Small intestine (tissue), 7 donors: ENCODE data around the gene RCOR1. TPM values are rescaled to one million over a fixed set of nuclear protein-coding genes. Genes with fewer than 3 reads are reported as not detected.

Source experiments
- DNase-seq, 2 donors: peaks; one replicate each; pipeline versions ENCODE4 v3.0.0 to v3.0.0-alpha.2; 2013
- FAIRE-seq: peaks from 2 replicates; lab custom pipeline; 2012; peaks lifted over from hg19 to GRCh38; lab: Jason Lieb, UNC
- H3K27ac ChIP-seq, 3 donors: one replicate each; pipeline ENCODE4 v1.5.1; 2013; ENCODE audit warnings: low read length in 2 of 3, mild to moderate bottlenecking in 2 of 3, control low read depth in 1 of 3, inconsistent platforms in 1 of 3, low read depth in 1 of 3, moderate library complexity in 1 of 3
- H3K27me3 ChIP-seq, 3 donors: one replicate each; pipeline ENCODE4 v1.6.1; 2013; ENCODE audit warnings: low read length in 3 of 3, inconsistent platforms in 1 of 3; ENCODE audit not compliant: control insufficient read depth in 3 of 3, insufficient read depth in 3 of 3
- H3K36me3 ChIP-seq, 3 donors: one replicate each; pipeline ENCODE4 v1.6.1; 2013; ENCODE audit warnings: low read length in 3 of 3, inconsistent platforms in 1 of 3, low read depth in 1 of 3, mild to moderate bottlenecking in 1 of 3, moderate library complexity in 1 of 3; ENCODE audit not compliant: control insufficient read depth in 3 of 3, insufficient read depth in 2 of 3
- H3K4me1 ChIP-seq, 3 donors: one replicate each; pipeline ENCODE4 v1.6.1; 2013; ENCODE audit warnings: low read length in 2 of 3, inconsistent platforms in 1 of 3, low read depth in 1 of 3, mild to moderate bottlenecking in 1 of 3, moderate library complexity in 1 of 3; ENCODE audit not compliant: control insufficient read depth in 3 of 3, insufficient read depth in 2 of 3
- H3K4me3 ChIP-seq, 3 donors: one replicate each; pipeline ENCODE4 v1.5.1; 2013; ENCODE audit warnings: low read length in 3 of 3, control low read depth in 1 of 3, inconsistent platforms in 1 of 3, low read depth in 1 of 3, mild to moderate bottlenecking in 1 of 3, moderate library complexity in 1 of 3
- H3K9me3 ChIP-seq, 2 donors: one replicate each; pipeline ENCODE4 v1.6.1; 2013; ENCODE audit warnings: low read depth in 1 of 2, low read length in 1 of 2; ENCODE audit not compliant: control insufficient read depth in 2 of 2, insufficient read depth in 1 of 2
- WGBS, 3 donors: extraction: QIAGEN DNeasy Blood & Tissue Kit; methylation state at CpG; one replicate each; pipeline ENCODE4 v1.1.7; 2013; 5-methylcytosine and 5-hydroxymethylcytosine counted together
- polyA plus RNA-seq, 4 donors: library from polyadenylated mRNA; stranded (reverse) in 3 of 4; unstranded in 1 of 4; fragments of 200-250 nt in 3 of 4; fragments of 120-200 nt in 1 of 4; gene quantifications; one replicate each; pipeline versions ENCODE4 v1.2.1 to v1.2.3, GENCODE V29; 2013
- donor health status: healthy with polysubstance abuse.
- donor health status: control.
- donor health status: control.
- donor health status: Bipolar disorder and iron deficiency.
- donor health status: healthy.

RCOR1 gene
- polyA plus RNA-seq, 4 donors: 9.2 to 22.6 (median 12.3) TPM

DNA sequence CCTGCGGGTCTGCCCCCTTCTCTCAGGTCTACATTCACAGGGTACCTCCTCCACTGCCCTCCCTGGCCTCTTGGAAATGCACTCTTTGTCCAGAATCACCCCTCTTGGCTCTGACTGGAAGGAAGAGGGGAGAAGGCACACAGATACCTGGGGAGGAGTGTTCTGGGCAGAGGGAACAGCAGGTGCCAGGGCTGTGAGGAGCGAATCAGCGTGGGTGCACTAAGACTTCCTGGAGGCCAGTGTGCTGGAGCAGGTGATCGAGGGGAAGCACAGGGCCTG, 176.5 kb downstream of the RCOR1 start:
- WGBS, 3 donors: 88 to 94% (median 89%) methylated on average over 4 of the region's 4 CpGs
- Histone ChIP-seq H3K36me3 (no peaks in the 10 kb centered on the region), H3K9me3 (no peaks in the 10 kb centered on the region), H3K4me3 (no peak overlapping the region), H3K27me3 (no peaks in the 10 kb centered on the region), H3K4me1 (no peaks in the 10 kb centered on the region), H3K27ac (no peak overlapping the region)
- FAIRE-seq (no peak), DNase-seq (no peak)

DNA sequence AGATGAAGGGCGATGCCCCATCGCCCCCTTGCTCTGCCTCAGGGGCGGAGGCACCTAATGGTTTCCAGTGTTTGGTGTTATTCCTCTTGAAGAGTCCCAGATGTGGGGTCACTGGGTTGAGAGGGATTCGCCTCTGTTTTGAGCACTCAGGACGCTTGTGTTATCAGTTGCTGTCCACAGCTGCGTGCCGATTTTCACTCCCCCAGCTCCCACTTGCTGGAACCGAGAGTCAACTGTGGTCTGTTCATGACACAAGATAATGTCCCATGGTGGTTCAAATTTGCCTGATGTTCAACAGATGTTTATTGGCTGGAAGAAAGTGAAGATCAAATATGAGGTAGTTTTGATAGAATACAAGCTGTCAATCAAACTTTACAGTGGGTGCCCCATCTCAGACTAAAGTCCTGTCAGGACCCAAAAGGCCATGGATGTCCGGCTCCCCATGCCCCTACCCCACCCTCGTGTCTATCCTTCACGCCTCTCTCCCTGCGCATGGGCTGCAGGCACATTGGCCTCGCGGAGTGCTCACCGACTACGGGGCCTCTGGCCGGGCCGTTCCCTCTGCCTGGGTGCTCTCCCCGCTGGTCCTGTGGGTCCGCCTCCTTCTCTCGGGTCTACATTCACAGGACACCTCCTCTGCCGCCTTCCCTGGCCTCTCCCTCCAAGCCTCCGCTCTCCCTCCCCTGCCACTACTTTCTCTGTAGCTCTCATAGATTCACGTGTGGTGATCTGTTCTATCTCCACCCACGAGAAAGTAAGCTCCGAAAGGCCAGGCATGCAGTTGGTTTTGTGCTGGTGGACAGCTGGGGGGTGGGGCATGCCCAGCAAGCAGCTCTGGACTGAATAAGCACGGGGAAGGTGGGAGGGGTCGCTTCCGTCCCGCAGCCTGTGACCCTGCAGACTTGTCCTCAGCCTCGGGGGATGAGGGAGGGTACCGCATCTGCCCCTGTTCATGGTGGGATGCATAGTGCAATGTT, 178.0 kb downstream of the RCOR1 start:
- DNase-seq (no peak), FAIRE-seq (no peak)
- no peak overlapping the region for H3K4me3 ChIP-seq
- H3K9me3 ChIP-seq: no peaks in the 10 kb centered on the region
- H3K4me1 ChIP-seq: peaks cover 0 to 5% (median 0%) of the 10 kb centered on the region in 3 donors
- H3K36me3 ChIP-seq: no peaks in the 10 kb centered on the region
- WGBS, 3 donors: 83 to 88% (median 84%) methylated on average over 29 to 32 of the region's 32 CpGs
- no peaks in the 10 kb centered on the region for H3K27me3 ChIP-seq
- H3K27ac ChIP-seq: no peak overlapping the region

DNA sequence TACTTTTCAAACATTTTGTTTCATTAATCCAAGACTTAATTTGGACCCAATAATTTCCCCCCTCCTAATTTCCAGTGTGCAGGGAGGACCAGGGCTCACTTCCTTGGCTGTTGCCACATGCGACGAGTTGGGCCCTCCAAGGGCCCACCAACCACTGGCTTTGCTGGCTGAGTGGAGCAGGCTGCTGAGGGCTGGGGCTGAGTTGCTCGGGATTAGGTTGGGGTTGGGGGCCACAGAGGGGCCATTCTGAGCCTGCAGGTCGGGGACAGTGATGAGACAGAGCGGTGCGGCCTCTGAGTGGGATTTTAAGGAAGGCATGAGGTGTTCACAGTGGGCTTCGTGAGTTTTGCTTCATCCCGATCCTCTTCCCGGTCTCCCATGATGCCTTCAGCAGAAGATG, 178.7 kb downstream of the RCOR1 start:
- 87 to 94% (median 93%) methylated on average over 9 of the region's 9 CpGs for WGBS, 3 donors

DNA sequence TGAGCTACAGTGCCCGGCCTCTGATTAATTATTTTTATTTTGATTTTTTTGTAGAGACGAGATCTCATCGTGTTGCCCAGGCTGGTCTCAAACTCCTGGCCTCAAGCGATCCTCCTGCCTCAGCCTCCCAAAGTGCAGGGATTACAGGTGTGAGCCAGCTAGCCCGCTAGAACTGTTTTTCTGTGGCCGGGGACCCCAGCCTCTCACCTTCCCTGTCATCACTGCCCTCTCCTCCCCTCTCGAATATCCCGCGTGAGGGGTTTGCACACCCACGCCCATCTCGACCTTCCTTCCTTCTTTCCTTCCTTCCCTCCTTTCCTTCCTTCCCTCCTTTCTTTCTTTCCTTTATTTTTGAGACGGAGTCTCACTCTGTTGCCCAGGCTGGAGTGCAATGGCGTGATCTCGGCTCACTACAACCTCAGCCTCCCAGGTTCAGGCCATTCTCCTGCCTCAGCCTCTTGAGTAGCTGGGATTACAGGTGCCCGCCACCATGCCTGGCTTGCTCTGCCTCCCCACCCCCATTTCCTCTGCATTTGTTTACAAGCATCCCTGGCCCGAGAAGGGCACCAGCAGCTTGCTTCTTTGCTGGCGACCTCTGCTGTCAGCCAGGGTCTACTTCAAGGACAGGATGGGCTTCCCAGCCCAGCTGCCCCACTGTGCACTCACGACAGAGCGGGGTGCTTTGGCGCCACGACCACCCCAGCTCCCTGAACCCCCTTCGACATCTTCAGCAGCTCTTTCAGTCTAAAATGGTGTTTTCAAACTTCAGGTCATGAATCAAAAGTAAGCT, 180.5 kb downstream of the RCOR1 start:
- peaks cover 0 to 5% (median 0%) of the 10 kb centered on the region in 3 donors for H3K4me1 ChIP-seq
- no peaks in the 10 kb centered on the region for H3K9me3 ChIP-seq
- no peaks in the 10 kb centered on the region for H3K36me3 ChIP-seq
- no peak overlapping the region for H3K27ac ChIP-seq
- H3K4me3 ChIP-seq: no peak overlapping the region
- DNase-seq (no peak), FAIRE-seq (no peak)
- H3K27me3 ChIP-seq: no peaks in the 10 kb centered on the region
- WGBS, 3 donors: 76 to 86% (median 83%) methylated on average over 20 to 22 of the region's 22 CpGs

More for the DNA sequence above, 178.7 kb downstream of the RCOR1 start:
- Histone ChIP-seq H3K4me1 (peaks cover 0 to 5% (median 0%) of the 10 kb centered on the region in 3 donors), H3K27ac (no peak overlapping the region), H3K36me3 (no peaks in the 10 kb centered on the region), H3K27me3 (no peaks in the 10 kb centered on the region), H3K9me3 (no peaks in the 10 kb centered on the region), H3K4me3 (no peak overlapping the region)
- FAIRE-seq (no peak), DNase-seq (no peak)

DNA sequence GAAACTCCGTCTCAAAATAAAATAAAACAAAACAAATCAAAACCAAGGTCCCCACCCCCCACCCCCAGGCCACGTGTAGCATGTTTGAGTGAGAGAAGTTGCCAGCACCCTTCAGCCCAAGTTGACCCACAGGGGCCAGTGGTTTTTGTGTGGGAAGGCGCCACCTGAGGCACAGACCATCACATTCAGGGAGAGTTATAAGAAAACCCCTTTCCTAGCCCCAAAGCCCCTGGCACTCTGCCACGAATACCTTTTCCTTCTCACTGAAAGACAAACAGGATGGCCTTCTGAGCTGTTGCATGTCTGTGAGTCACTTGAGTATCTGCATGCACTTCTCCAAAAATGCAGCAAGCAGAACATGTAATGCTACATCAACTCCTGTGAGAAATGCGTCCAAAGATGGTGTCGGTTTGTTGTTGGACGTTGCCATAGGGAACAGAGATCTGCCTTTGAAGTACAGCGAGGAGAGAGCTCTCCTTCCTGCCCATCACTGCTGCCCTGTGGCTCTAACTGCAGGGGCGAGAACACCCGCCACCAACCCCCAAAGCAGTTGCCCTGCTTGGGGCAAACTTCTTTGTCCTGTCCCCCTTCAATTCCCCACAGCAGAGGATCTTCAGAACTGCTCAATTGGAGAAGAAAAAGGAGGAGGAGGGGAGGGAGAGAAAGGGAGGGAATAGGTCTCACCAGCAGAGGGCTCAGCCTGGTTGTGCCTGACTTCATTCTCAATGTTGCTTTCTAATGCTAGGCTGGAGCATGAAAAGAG, 182.1 kb downstream of the RCOR1 start:
- H3K9me3 ChIP-seq: no peaks in the 10 kb centered on the region
- H3K27me3 ChIP-seq: no peaks in the 10 kb centered on the region
- peak overlapping the region in 1 of 3 donors; percentile 51 for H3K27ac ChIP-seq
- DNase-seq: peak; percentile 77 to 84
- no peak overlapping the region for H3K4me3 ChIP-seq
- H3K4me1 ChIP-seq: peaks cover 0 to 9% (median 0%) of the 10 kb centered on the region in 3 donors
- WGBS, 3 donors: 28 to 41% (median 29%) methylated on average over 10 of the region's 10 CpGs
- H3K36me3 ChIP-seq: no peaks in the 10 kb centered on the region
- no peak for FAIRE-seq

DNA sequence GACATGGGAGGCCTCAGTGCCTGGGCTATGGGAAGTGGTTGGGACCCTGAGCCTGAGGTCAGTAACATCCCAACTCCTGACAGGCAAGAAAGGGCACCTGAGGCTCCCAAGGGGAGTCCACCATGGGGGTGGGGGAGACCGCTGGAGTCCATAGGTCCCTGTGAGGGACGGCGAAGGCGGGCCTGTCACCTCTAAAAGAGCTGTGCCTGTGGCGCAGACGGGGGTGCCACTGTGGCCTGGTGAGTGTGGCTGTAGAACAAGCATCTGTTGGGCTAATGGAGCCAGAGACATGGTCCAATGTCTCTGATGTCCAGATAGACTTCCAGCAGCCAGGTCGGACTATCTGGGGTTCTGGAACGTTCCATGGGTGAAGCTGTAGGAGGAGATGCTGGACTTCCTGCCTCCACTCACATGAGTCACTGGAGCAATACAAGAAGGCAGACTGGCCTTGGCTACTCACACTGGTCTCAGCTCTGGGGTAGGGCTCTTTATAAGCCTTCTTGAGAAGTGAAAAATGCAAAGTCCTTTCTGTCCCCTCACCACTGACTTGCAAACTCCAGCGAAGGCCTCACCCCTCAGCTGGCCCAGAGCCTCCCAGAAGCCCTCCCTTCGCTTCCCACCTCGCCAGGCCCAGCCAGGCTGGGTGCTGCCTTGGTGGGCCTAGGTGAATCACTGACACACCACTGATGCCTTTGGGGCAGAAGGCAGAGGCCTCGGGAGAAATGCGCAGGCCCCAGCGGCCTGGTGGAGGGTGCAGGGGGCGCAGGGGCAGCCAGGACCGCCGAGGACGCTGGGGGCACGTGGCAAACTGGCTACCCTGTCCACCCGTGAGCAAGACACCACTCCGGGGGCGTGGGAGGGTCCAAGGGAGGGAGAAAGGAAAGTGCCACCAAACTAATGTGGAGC, 183.7 kb downstream of the RCOR1 start:
- H3K9me3 ChIP-seq: no peaks in the 10 kb centered on the region
- no peak for FAIRE-seq

DNA sequence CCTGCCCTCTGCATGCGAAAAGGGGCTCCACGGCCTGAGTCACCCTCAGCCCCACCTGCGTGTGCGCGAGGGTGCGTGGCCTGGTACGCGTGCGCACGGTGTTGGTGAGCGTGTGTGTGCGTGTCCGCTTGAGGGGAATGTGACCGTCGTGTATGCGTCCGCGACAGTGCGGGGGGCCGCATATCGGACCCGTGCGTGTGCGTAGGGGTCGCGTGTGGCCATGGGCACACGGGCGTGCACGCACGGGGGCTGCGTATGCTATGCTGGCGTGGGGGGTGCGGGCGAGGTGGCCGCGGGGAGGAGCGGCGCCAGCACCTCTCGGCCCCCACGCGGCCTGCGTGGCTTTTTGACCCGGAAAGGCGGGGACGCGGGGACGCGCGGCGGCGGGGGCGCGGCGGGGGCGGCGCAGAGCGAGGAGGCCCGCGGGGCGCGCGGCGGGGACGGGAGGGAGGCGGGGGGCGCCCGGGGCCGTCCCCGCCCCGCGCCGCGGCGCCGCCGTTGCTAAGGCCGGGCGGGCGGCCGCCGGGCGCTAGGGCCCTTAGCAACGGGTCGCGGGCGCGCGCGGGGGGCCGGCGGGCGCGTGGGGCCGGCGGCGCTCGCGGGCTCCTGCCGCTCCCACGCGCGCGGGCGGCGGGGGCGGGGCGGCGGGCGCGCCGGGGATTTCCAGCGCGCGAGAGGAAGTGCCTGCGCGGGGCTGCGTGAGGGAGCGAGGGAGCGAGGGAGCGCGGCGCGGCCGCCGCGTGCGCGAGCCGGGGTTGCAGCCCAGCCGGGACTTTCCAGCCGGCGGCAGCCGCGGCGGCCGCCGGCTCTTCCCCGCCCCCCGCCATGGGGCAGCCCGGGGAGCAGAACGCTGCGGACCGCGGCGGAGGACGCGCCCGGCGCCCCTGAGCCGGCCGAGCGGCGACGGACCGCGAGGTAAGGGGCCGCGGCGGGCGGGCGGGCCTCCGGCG, 184.6 kb downstream of the RCOR1 start, which contains the start of gene TRAF3:
Gene TRAF3, plus strand, starts transcription at position 689 of the 950 bp plus-strand sequence. CDS start 92,753 bp downstream, outside the sequence.
- FAIRE-seq (no peak), DNase-seq (peak; percentile 42 to 79)
- no peaks in the 10 kb centered on the region for H3K27me3 ChIP-seq
- peak within 1 kb of the TSS; percentile 74 to 97 (median 81) for H3K4me3 ChIP-seq
- 12 to 54% (median 39%) methylated on average over 28 to 163 of the region's 163 CpGs for WGBS, 3 donors
- H3K36me3 ChIP-seq: peaks cover 0 to 10% (median 0%) of the 10 kb centered on the region in 3 donors
- H3K4me1 ChIP-seq: peaks cover 2 to 13% (median 5%) of the 10 kb centered on the region in 3 donors
- peak within 1 kb of the TSS; percentile 69 to 95 (median 84) for H3K27ac ChIP-seq
- H3K9me3 ChIP-seq: no peaks in the 10 kb centered on the region

More for the DNA sequence above, 183.7 kb downstream of the RCOR1 start:
- Histone ChIP-seq H3K27me3 (no peaks in the 10 kb centered on the region), H3K4me3 (no peak overlapping the region), H3K4me1 (peaks cover 2 to 13% (median 4%) of the 10 kb centered on the region in 3 donors), H3K36me3 (peaks cover 0 to 6% (median 0%) of the 10 kb centered on the region in 3 donors), H3K27ac (peak overlapping the region; percentile 69 to 87 (median 81))
- DNase-seq: peak; percentile 68 to 72
- WGBS, 3 donors: 83 to 85% (median 84%) methylated on average over 22 of the region's 22 CpGs
